ENCODE results near the gene LARP4B. TPM values are rescaled to one million over a fixed set of nuclear protein-coding genes. Genes with fewer than 3 reads are reported as not detected.
A peak's percentile ranks its signal among the peaks of the same experiment; 100 is the strongest.

Gene LARP4B
- total RNA-seq, 1 donor from 2014 or later = 37.1 TPM

GRCh38 chr10:927131-927530 is 4.4 kb downstream of the LARP4B start:
- ATAC-seq = no peak

GRCh38 chr10:926075-926698 is 5.3 kb downstream of the LARP4B start:
- ATAC-seq (no peak), DNase-seq (ENCODE audit: low spot score) (no peak)

More at GRCh38 chr10:927131-927530, 4.4 kb downstream of the LARP4B start:
- no peak for DNase-seq (ENCODE audit: low spot score)

GRCh38 chr10:924524-924859 is 7.0 kb downstream of the LARP4B start:
- DNase-seq (ENCODE audit: low spot score) (peak; percentile 4), ATAC-seq (no peak)

- ATAC-seq (no peak), DNase-seq (ENCODE audit: low spot score) (no peak)
Measured at GRCh38 chr10:923844-924523, 7.5 kb downstream of the LARP4B start.

GRCh38 chr10:921471-922414 is 9.8 kb downstream of the LARP4B start:
- no peak for DNase-seq (ENCODE audit: low spot score)
- no peak for ATAC-seq

GRCh38 chr10:920450-920849 is 11.1 kb downstream of the LARP4B start:
- DNase-seq (ENCODE audit: low spot score) (no peak), ATAC-seq (no peak)

GRCh38 chr10:919481-919880 is 12.0 kb downstream of the LARP4B start:
- DNase-seq (ENCODE audit: low spot score) = no peak
- ATAC-seq = no peak

- no peak for ATAC-seq
- DNase-seq (ENCODE audit: low spot score) = no peak
Measured at GRCh38 chr10:917999-918398, 13.5 kb downstream of the LARP4B start.

GRCh38 chr10:917416-917720 is 14.1 kb downstream of the LARP4B start:
- ATAC-seq (no peak), DNase-seq (ENCODE audit: low spot score) (no peak)

GRCh38 chr10:916716-917415 is 14.6 kb downstream of the LARP4B start:
- no peak for DNase-seq (ENCODE audit: low spot score)
- ATAC-seq = no peak

- DNase-seq (ENCODE audit: low spot score) = no peak
Measured at GRCh38 chr10:909831-910230, 21.7 kb downstream of the LARP4B start.

GRCh38 chr10:905972-906371 is 25.5 kb downstream of the LARP4B start:
- DNase-seq (ENCODE audit: low spot score) = no peak
- ATAC-seq = no peak

More at GRCh38 chr10:909831-910230, 21.7 kb downstream of the LARP4B start:
- no peak for ATAC-seq

- DNase-seq (ENCODE audit: low spot score) (no peak), ATAC-seq (no peak)
Measured at GRCh38 chr10:905503-905902, 26.0 kb downstream of the LARP4B start.

GRCh38 chr10:904403-904802 is 27.1 kb downstream of the LARP4B start:
- ATAC-seq = no peak
- DNase-seq (ENCODE audit: low spot score) = no peak

GRCh38 chr10:898141-898540 is 33.4 kb downstream of the LARP4B start:
- no peak for DNase-seq (ENCODE audit: low spot score)
- no peak for ATAC-seq

GRCh38 chr10:896982-897381 is 34.5 kb downstream of the LARP4B start:
- ATAC-seq (peak; percentile 58), DNase-seq (ENCODE audit: low spot score) (no peak)

- DNase-seq (ENCODE audit: low spot score) = no peak
- ATAC-seq = no peak
Measured at GRCh38 chr10:895324-895723, 36.2 kb downstream of the LARP4B start.

- ATAC-seq (peak; percentile 66), DNase-seq (ENCODE audit: low spot score) (no peak)
Measured at GRCh38 chr10:878895-879294, 52.6 kb downstream of the LARP4B start.

- peak; percentile 62 for DNase-seq (ENCODE audit: low spot score)
- peak; percentile 82 for ATAC-seq
Measured at GRCh38 chr10:878333-878759, 53.2 kb downstream of the LARP4B start.

GRCh38 chr10:876438-876837 is 55.1 kb downstream of the LARP4B start:
- DNase-seq (ENCODE audit: low spot score) (no peak), ATAC-seq (no peak)

- ATAC-seq (no peak), DNase-seq (ENCODE audit: low spot score) (no peak)
Measured at GRCh38 chr10:873020-873419, 58.5 kb downstream of the LARP4B start.

Measured in left lobe of liver (tissue), 2 donors.